AG09309 (cell line): ENCODE results near the gene CTIF.

ENCODE experiments used
- DNase-seq: peaks from one replicate; pipeline ENCODE4 v3.0.0-alpha.2; 2010; ENCODE audit warnings: low read depth
- H3K4me3 ChIP-seq: 2 replicates; pipeline ENCODE4 v1.5.1; 2011; ENCODE audit warnings: mild to moderate bottlenecking, low read depth, low read length, moderate library complexity; ENCODE audit not compliant: control insufficient read depth
- TF ChIP-seq, protein P1 (sequence below): IDR thresholded peaks from 2 replicates; pipeline ENCODE4 v1.5.1; 2011; ENCODE audit warnings: mild to moderate bottlenecking, low read depth, low read length, inconsistent platforms; ENCODE audit not compliant: insufficient read depth, control insufficient read depth; ENCODE audit errors: missing control alignments

Gene CTIF

DNA sequence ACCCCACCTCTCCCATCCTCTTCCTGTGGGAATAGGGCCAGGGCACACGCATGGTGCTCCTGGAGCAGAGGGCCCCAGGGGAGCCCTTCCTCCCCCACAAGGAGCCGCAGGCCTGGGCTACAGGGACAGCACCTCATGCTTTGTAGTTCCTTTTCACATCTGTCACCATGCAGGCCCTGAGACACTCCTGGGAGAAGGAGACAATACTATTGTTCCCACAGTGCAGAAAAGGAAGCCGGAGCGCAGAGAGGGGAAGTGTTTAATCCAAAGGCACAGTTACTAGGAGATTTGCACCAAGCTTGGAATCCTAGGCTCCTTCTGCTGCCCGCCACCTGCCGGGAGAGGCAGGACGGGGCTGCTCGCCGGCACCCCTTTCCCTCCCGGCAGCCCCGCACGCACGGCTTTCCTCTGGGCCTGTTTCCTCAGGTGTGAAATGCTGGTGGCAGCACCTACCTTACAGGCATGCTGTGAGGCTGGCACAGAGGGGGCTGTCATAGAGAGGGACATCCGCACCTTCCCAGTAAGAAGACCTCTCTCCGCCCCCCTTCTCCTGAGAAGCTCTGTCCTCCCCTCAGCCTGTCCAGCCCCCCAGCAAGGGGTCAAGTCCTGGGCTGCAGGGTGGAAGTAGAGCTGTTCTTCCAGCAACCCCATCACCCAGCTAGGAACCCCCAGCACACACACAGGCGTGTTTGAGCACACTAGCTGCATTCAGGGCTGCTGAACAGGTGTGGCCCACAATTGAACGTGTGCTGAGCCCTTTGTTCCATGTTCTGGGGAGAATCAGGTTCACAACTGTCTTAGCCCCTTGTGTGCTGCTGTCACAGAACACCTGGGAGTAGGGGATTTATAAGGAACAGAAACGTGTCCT, 349.3 kb downstream of the CTIF start:
- TF ChIP-seq, protein P1, sequence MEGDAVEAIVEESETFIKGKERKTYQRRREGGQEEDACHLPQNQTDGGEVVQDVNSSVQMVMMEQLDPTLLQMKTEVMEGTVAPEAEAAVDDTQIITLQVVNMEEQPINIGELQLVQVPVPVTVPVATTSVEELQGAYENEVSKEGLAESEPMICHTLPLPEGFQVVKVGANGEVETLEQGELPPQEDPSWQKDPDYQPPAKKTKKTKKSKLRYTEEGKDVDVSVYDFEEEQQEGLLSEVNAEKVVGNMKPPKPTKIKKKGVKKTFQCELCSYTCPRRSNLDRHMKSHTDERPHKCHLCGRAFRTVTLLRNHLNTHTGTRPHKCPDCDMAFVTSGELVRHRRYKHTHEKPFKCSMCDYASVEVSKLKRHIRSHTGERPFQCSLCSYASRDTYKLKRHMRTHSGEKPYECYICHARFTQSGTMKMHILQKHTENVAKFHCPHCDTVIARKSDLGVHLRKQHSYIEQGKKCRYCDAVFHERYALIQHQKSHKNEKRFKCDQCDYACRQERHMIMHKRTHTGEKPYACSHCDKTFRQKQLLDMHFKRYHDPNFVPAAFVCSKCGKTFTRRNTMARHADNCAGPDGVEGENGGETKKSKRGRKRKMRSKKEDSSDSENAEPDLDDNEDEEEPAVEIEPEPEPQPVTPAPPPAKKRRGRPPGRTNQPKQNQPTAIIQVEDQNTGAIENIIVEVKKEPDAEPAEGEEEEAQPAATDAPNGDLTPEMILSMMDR: no peak
- DNase-seq: no peak
- H3K4me3 ChIP-seq: no peak overlapping the region

DNA sequence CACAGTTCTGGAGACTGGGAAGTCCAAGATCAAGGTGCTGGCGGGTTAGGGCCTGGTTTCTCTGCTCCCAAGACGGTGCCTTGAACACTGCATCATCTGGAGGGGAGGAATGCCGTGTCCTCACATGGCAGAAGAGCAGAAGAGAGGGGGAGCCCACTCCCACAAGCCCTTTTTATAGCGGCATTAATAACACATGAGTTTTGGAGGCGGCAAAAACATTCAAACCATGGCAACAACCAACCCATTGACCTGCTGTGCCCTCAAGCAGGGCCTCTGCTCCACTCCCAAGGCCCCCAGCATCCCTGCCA, 349.9 kb downstream of the CTIF start:
- TF ChIP-seq, protein P1: no peak
- DNase-seq: no peak
- no peak overlapping the region for H3K4me3 ChIP-seq

DNA sequence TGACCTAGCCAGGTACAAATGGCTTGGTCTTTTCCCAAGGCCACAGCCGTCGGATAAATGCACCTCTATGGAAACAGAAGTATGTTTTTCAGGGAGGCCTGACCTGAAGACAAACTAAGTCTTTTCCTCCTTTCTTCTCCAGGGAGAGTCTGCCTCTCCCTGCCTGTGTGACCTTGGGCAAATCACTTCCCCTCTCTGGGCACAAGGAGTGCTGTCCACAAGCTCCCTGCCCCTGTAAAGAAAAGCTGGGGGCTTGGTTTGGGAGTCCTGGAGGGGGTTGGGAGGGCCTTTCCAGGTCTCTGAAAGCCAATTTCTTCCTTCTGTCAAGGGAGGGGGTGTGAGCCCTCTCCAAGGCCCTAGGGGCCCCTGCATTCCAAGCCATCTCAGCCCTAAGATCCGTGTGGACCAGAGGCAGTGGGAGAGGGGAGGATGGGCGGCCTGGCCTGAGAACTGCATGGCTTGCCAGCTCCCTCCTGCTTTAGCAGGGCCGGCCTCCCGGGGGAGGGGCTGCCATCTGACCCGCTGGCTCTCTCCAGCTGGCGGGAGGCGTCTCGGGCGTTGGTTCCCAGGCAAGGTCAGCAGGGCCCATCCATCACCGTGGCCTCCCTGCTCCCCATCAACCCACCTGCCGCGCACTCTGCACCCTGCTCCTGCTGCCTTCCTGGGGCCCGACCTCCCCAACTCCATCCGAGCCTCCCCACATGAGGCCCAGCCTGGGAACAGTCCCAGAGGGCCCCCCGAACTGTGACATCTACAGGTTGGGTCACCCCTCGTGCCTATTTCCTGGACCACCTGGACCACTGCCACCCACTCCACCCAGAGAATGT, 350.5 kb downstream of the CTIF start:
- no peak overlapping the region for H3K4me3 ChIP-seq
- TF ChIP-seq, protein P1: no peak
- DNase-seq: no peak

DNA sequence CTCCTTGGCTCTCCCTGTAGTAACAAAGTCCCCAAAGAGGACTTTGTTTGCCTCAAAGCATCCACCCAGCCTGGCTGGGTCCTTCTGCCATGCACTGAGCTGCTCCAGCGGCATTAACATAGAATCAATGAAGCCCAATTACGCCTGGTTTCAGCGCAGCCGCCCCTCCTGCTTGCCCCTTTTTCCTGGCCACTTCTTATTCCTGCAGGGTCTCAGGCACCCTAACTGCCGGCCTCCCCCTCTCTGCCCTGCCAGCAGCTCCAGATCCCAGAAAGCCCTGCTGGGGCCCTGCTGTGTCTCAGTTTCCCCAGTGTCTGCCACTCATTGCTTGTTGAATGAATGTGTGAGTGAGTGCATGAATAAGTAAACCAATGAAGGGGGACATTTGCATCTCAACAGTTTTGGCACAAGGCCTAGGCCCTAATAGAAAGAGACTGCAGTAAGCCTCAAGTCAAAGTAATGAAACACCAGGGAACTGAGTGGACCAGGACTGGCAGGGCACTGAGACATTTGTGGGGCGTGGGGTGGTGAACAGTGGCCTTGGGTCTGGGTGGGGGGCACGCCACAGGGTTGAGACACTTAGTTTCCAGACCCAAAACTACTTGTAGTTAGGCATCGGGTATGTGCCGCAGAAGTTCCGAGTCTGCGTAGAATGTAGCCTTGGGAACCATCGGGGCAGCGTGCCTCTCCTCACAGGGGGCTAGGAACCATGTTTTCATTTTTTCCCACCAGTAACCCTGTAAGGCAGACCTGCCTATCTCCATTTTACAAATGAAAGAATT, 351.3 kb downstream of the CTIF start:
- DNase-seq: no peak
- TF ChIP-seq, protein P1: no peak
- H3K4me3 ChIP-seq: no peak overlapping the region

DNA sequence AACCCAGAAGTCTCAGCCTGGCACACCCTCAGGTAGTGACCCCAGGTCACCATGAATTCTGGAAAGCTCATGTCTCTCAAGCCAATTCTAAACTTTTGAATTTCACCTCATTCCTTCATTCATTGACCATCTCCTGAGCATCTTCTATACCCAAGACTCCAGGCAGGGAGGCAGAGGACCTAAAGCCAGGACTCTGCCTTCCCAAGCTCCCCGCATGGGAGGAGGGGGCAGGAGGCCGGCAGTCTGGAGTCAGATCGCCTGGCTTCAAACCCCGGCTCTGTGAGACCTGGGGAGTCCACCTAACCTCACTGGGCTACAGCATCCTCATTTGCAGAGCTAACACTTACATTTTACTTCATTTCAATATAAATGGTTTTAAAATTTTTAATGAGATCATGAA, 352.9 kb downstream of the CTIF start:
- no peak overlapping the region for H3K4me3 ChIP-seq
- no peak for DNase-seq
- TF ChIP-seq, protein P1: no peak

DNA sequence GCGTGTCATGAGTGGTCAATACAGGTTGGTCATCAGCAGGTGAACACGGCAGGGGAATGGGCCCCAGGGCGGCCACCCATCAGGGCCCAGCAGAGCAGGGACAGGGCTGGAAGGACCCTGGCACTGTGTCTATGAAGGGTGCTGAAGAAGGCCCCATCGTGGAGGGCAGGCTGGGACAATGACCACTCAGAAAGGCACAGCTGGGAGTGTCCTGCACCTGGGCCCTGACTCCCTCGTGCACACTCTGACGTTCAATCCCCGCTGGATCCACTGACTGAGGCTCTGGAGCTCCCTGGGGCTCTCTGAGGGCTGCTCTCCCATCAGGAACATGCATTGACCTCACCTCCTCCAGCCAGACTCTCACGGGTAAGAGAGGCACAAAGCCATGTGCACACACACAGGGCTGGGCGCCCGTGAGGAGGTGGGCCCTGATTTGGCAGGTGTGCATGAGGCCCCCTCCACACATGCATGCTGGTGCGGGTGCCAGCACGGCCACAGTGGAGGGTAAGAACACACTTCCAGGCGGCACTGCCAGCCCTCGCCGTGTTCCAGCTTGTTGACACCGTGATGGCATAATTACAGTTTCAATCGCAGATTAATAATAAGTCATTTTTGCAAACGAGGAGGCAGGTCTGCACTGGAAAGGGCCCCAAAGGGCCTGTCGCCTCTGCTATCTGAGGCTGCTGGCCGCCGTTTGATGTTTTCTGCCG, 353.5 kb downstream of the CTIF start:
- DNase-seq: no peak
- H3K4me3 ChIP-seq: no peak overlapping the region
- TF ChIP-seq, protein P1: no peak
